SH-SY5Y (cell line): ENCODE data around the gene COG3.

Source experiments
- GATA2 ChIP-seq: IDR thresholded peaks from 2 replicates; pipeline ENCODE4 v1.6.1; 2011; ENCODE audit warnings: mild to moderate bottlenecking, low read depth, low read length
- GATA3 ChIP-seq: IDR thresholded peaks from 2 replicates; pipeline ENCODE4 v1.6.1; 2011; ENCODE audit warnings: low read depth, mild to moderate bottlenecking, low read length, moderate library complexity

DNA sequence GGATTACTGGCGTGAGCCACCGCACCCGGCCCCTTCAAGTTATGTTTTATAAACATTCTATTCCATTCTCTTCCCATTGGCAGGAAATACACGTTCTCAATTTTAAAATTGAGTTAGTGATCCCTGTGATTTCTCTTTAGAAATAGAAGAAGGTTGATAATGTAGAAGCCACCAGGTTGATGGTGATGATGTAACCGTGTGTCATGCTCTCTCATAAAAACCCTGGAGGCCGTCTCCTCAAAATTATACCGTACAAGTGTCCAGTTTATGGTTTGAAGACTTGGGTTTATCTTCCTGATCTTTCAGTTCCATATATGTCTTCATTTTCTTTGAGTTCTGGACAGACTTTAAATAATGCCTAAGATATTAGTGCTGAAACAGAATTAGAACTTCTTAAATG is 32.2 kb downstream of the COG3 start:
- no peak for TF ChIP-seq GATA3
- TF ChIP-seq GATA2: no peak
